Measurements from ENCODE around the gene PLVAP.

The PLVAP gene

DNA sequence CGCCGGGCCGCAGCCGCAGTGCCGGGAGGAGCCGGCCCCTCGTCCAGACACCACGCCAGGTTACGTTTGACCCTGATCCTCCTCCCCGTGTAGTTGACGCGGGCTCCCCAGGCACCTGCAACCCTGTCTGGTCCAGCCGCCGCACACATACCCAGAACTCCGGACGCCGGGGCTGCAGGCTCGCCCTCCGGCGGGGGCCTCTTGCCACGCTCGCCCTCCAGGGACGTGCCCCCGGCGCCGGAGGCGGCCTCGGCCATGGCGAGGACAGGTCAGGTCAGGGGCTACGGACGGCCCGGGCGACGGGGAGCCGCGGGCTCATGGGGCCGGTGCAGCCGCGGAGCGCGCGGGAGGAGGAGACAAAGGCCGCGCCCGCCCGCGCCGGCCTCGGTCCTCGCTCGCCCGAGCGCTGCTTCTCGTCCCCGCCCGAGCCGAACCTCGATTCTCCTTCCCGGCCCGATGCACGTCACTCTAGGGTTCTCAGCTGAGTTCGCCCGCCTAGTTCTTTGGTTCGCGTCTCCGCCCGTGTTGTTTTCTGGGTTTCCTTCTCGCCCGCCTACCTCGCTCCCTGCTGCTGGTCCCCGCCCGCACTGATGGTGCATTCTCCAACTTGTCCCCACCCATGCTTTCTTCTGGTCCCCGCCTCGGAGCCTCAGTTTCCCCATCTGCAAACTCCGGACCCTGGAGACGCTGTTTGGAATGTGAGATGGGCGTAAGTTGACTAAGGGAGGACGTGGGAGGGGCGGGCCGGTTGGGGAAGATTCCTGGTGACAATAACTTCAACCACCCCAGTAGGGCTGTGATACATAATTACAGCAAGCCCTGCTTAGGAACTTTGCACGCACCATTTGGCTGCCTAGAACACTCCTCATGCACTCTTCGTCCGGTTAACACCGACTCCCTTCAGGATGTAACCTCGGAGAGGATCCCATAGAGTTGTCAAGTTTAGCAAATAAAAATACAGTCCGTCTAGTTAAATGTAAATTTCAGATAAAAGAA lies 42.4 kb downstream of the PLVAP start, which contains the start of gene ANO8 (continued):
- TF ChIP-seq, protein P1, sequence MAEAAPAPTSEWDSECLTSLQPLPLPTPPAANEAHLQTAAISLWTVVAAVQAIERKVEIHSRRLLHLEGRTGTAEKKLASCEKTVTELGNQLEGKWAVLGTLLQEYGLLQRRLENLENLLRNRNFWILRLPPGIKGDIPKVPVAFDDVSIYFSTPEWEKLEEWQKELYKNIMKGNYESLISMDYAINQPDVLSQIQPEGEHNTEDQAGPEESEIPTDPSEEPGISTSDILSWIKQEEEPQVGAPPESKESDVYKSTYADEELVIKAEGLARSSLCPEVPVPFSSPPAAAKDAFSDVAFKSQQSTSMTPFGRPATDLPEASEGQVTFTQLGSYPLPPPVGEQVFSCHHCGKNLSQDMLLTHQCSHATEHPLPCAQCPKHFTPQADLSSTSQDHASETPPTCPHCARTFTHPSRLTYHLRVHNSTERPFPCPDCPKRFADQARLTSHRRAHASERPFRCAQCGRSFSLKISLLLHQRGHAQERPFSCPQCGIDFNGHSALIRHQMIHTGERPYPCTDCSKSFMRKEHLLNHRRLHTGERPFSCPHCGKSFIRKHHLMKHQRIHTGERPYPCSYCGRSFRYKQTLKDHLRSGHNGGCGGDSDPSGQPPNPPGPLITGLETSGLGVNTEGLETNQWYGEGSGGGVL (tag by site-specific recombination; IDR thresholded peaks at IDR 0.05), result peak; percentile 90
- TF ChIP-seq MEIS1 (CRISPR knock-in tag; IDR thresholded peaks at IDR 0.05; ENCODE audit: borderline replicate concordance) (no peak), GLIS1 (tag by site-specific recombination; IDR thresholded peaks at IDR 0.05) (peak; percentile 75), ZBTB8A (tag by site-specific recombination; IDR thresholded peaks at IDR 0.05) (peak; percentile 93), YY1 (tag by site-specific recombination; IDR thresholded peaks at IDR 0.05) (peak; percentile 82), ZIC2 (tag by site-specific recombination; IDR thresholded peaks at IDR 0.05) (peak; percentile 79), BCL11B (tag by site-specific recombination; IDR thresholded peaks at IDR 0.05; ENCODE audit: low read depth) (peak; percentile 97), ZNF488 (tag by site-specific recombination; IDR thresholded peaks at IDR 0.05) (no peak), ZBTB26 (tag by site-specific recombination; optimal IDR thresholded peaks at IDR 0.05) (peak; percentile 96), ZNF623 (tag by site-specific recombination; IDR thresholded peaks at IDR 0.05) (peak; percentile 62), ZNF704 (tag by site-specific recombination; IDR thresholded peaks at IDR 0.05) (no peak), ZNF133 (tag by site-specific recombination; IDR thresholded peaks at IDR 0.05) (peak; percentile 43), ZNF138 (tag by site-specific recombination; IDR thresholded peaks at IDR 0.05; ENCODE audit: borderline replicate concordance) (no peak), ZNF639 (tag by site-specific recombination; IDR thresholded peaks at IDR 0.05) (peak; percentile 99), ZNF302 (tag by site-specific recombination; IDR thresholded peaks at IDR 0.05; ENCODE audit: low read depth) (0 out of 2 replicates have a peak, but pooled peaks have one; percentile 49), CTCF (tag by site-specific recombination; IDR thresholded peaks at IDR 0.05) (no peak; the same call in 1 of the 2 replicates), PRDM1 (tag by site-specific recombination; IDR thresholded peaks at IDR 0.05) (no peak), ZBTB48 (tag by site-specific recombination; IDR thresholded peaks at IDR 0.05) (peak; percentile 99), RBAK (tag by site-specific recombination; IDR thresholded peaks at IDR 0.05) (peak; percentile 50; the same call in 1 of the 2 replicates), SP3 (tag by site-specific recombination; IDR thresholded peaks at IDR 0.05) (peak; percentile 92), OSR2 (tag by site-specific recombination; IDR thresholded peaks at IDR 0.05) (peak; percentile 48; the same call in 1 of the 2 replicates), ZNF362 (tag by site-specific recombination; IDR thresholded peaks at IDR 0.05) (no peak), ZNF23 (tag by site-specific recombination; IDR thresholded peaks at IDR 0.05; ENCODE audit: borderline replicate concordance) (peak; percentile 75; the same call in 1 of the 2 replicates), BCL11A (tag by site-specific recombination; IDR thresholded peaks at IDR 0.05; ENCODE audit: low read depth) (peak; percentile 79; the same call in 1 of the 2 replicates), ZXDB (tag by site-specific recombination; IDR thresholded peaks at IDR 0.05) (peak; percentile 96), ZNF433 (tag by site-specific recombination; IDR thresholded peaks at IDR 0.05; ENCODE audit: low read depth) (no peak), ZNF324 (tag by site-specific recombination; IDR thresholded peaks at IDR 0.05) (peak; percentile 99), ZNF660 (tag by site-specific recombination; IDR thresholded peaks at IDR 0.05) (peak; percentile 99), ZNF530 (tag by site-specific recombination; IDR thresholded peaks at IDR 0.05; ENCODE audit: low read depth) (no peak), ZNF624 (tag by site-specific recombination; IDR thresholded peaks at IDR 0.05) (no peak; the same call in 1 of the 2 replicates)

Data from HEK293 (cell line).